HG02852 (cell line): Measurements from ENCODE around the gene ANXA4.
"Not testable (repeated sequence)": the region's sequence is repeated elsewhere in the genome, so short reads cannot be mapped to it uniquely, and the experiment has no call there.

Source experiments
- ATAC-seq: cut with Tn5 transposase; IDR thresholded peaks from one replicate; pipeline ENCODE4 v1.9.1; 2021; ENCODE audit warnings: mild to moderate bottlenecking, moderate library complexity; ENCODE audit not compliant: unreplicated experiment

The ANXA4 gene

DNA sequence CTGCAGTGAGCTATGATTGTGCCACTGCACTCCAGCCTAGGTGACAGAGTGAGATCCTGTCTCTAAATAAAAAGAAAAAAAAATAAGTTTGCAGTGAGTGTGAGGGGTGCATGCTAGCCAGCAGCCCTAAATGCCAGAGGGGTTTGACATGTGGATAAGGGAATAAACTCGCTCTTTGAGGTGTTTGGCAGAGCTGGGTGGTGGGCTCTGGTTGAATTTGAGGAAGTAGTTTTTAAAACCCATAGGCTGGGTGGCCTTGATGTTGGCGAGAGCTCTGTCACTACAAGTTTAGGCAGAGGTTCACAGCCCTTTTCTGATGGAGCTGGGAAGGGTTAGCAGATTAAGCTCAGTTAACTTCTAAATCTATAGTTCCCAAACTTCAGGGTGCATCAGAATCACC is 3.1 kb downstream of the ANXA4 start:
- ATAC-seq: no peak

GRCh38 chr2:69750246-69750645 is 8.3 kb downstream of the ANXA4 start:
- no peak for ATAC-seq

DNA sequence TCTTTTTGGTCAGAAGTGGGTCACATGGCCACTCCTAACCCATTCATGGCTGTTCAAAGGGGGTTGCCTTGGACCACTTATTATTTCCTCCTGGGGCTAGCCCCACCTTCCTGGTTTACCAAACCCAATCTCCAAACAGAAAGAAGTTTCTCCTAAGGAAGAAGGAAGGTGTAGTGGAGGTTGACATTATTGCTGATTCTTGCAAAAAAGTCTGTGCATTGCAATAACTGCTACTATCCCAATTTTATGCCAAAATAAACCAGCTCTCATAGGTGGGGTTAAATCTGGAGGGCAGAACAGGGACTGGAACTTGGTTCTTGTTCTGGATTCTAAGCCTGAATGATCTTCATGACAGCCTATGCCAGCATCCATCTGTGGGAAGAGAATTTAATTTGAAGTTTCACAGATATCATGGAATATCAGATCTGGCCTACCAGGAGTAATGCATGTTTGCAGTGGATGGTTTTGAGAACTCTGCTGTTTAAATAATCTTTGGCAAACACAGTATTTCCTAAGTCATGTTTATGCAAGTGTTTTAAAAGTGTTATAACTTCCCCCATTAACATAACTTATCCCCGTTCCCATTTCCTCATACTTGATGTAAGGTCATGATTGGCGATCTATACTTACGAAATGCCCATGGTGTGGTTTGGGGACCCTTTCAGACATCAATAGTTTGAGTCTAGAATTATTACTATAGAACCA is 11.9 kb downstream of the ANXA4 start:
- no peak for ATAC-seq

- ATAC-seq: no peak
Measured at GRCh38 chr2:69754633-69755032, 12.7 kb downstream of the ANXA4 start.

GRCh38 chr2:69755862-69756467 is 14.0 kb downstream of the ANXA4 start:
- no peak for ATAC-seq

DNA sequence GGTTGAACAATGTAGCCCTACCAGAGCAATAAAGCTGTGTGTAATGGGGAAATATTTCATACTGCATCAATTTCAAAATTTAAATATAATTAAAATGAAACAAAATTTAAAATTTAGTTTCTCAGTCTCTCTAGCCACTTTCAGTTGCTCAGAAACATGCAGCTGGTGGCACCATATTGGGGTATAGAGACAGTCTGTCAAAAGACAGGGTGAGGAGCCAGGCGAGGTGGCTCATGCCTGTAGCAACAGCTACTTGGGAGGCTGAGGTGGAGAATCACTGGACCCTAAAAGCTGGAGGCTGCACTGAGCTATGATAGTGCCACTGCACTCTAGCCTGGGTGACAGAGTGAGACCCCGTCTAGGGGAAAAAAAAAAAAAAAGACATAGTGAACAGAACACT is 20.1 kb downstream of the ANXA4 start:
- no peak for ATAC-seq

- ATAC-seq: no peak
Measured at GRCh38 chr2:69762513-69763494, 20.9 kb downstream of the ANXA4 start.

DNA sequence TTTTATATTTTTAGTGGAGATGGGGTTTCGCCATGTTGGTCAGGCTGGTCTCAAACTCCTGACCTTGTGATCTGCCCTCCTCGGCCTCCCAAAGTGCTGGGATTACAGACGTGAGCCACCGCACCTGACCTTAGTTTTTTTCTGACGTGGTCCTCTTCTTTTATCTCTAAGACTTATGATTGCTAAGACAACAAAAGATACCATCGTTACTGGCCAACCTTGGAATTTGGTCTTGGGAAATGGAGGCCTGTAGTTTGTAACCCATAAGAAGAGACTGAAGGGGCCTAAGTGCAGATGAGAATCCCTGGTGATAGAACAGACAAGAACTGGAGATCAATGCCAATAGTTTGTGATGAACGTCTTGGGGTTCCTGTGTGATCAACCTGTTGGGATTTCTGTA is 21.9 kb downstream of the ANXA4 start:
- not testable (repeated sequence) for ATAC-seq

GRCh38 chr2:69764286-69765095 is 22.6 kb downstream of the ANXA4 start:
- no peak for ATAC-seq

GRCh38 chr2:69765096-69765380 is 23.1 kb downstream of the ANXA4 start:
- no peak for ATAC-seq

- no peak for ATAC-seq
Measured at GRCh38 chr2:69766014-69766413, 24.1 kb downstream of the ANXA4 start.

DNA sequence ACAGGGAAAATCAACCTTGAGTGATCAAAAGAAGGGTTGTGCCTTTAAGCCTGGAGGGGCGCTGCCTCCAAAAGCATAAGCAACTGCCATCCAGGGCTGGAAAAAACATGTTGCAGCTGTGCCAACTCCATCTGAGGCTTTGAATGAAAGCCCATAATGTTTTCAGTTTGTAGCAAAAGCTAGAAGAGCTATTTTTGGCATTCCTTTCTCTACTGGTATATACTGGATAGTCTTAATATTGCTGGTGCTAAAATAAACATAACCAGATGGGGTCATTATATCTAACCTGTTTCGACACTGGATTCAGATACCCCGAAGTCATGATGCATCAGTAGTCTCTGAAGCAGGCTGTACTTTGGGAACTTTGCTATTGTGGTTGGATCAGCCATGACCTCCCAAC is 25.1 kb downstream of the ANXA4 start:
- ATAC-seq: no peak

GRCh38 chr2:69768235-69768634 is 26.3 kb downstream of the ANXA4 start:
- ATAC-seq: no peak

GRCh38 chr2:69768789-69769188 is 26.9 kb downstream of the ANXA4 start:
- ATAC-seq: no peak

- no peak for ATAC-seq
Measured at GRCh38 chr2:69769272-69769671, 27.3 kb downstream of the ANXA4 start.

DNA sequence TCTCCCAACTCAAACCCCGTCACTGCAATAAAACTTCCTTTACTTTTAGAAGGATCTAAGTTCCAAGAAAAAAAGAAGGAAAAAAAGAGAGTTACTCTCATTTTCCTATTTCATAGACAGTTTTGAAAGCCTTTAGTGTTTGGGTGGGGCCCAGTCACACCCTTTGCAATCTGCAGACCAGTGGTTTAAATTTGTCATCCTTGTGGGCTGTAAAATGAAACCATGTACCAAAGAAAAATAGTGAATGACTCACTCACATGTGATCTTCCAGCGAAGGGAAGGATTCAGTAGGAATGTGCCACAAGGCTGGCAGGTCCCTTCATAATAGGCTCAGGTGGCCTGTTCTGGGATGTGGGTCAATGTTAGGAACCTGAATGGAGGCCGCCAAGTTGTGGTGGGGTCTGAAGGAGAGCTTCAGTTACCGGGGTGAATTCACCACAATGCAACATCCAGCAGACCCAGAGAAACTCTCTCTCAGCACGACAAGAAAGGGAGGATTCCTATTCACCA is 28.3 kb downstream of the ANXA4 start:
- ATAC-seq: no peak

DNA sequence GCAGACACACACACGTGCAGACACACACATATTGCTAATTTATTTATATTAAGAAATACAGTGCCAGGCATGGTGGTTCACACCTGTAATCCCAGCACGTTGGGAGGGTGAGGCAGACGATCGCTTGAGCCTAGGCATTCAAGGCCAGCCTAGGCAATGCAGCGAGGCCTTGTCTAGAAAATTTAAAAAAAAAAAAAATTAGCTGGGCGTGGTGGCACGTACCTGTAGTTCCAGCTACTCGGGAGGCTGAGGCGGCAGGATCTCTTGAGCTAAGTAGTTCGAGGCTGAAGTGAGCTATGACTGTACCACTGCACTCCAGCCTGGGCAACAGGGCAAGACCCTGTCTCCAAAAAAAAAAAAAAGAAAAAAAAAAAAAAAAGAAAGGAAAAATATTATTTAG is 28.8 kb downstream of the ANXA4 start:
- no peak for ATAC-seq

DNA sequence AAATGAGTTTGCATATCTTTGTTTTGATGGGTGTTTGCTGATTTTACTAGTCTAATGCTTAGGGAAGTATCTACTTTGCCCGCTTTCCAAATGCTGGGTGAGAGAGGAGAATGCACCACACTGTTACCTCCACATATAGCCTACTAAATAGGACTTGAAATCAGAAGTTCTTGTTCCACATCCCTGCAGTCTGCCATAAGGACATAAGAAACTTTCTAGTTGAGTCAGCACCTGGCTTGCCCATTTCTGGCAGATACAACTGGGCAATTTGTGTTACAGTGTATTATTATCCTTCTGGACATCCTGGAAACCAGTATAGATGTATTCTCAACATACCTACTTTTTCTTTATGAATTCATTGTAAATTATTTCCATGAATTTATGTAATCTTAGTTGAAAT is 29.5 kb downstream of the ANXA4 start:
- ATAC-seq: no peak

DNA sequence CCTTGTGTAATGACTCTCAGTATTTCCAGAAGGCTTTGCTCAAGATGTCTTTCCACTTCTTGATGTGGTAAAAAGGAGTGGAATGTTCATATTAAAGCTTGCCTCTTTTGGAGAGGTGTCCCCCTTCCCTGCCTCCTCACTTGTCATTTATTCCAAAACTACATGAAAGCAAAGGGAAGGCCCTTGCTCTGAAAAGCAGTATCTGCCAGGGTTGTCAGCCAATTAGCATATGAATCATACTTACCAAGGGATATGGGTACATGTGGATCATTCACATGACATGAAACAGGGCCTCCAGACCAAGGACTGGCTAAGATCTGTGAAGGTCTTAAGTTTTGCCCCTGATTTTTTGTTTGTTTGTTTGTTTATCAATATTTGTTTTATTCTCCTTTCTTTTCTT is 31.3 kb downstream of the ANXA4 start:
- no peak for ATAC-seq

GRCh38 chr2:69774258-69774983 is 32.5 kb downstream of the ANXA4 start:
- ATAC-seq: not testable (repeated sequence)
